Sigmoid colon (tissue), 4 donors: Measurements from ENCODE around the gene GMEB2.

Experiments used
- EP300 ChIP-seq, 4 donors: sonication (generic); formaldehyde crosslinking; IDR thresholded peaks; one replicate each; pipeline ENCODE4 v1.6.1; 2017; ENCODE audit warnings: antibody characterized with exemption in 4 of 4
- POLR2A ChIP-seq, 2 donors: fragments of 450-650 bp; IDR thresholded peaks; one replicate each; pipeline ENCODE4 v1.6.1; 2016; ENCODE audit warnings: antibody characterized with exemption in 2 of 2, mild to moderate bottlenecking in 2 of 2, moderate library complexity in 2 of 2
- TF ChIP-seq, protein P1 (sequence below), 4 experiments: fragments of 450-650 bp in 3 of 4; fragments of 200-600 bp in 1 of 4; IDR thresholded peaks; one replicate each; pipeline ENCODE4 v1.5.1; 2016 to 2019; ENCODE audit warnings: antibody characterized with exemption in 4 of 4, mild to moderate bottlenecking in 3 of 4, moderate library complexity in 2 of 4

DNA sequence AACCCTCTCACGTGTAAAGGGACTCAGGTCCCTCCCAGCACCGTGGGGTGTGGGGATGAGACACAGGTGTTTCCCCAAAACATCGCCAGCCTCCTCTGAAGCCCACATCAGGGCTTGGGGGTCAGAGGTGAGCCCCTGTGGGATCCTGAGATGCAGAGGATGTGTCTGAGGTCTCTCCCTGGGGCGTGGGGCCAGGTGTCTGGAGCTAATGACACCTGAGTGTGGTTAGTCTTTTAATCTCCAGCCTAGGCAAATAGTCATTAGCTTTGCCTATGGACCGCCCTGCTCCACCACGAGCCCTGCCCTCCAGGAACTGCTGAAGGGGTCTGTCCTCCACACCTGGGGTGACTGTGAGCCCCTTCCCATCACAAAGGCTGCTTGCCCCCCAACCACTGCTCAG lies 81.1 kb downstream of the GMEB2 start:
- TF ChIP-seq, protein P1, sequence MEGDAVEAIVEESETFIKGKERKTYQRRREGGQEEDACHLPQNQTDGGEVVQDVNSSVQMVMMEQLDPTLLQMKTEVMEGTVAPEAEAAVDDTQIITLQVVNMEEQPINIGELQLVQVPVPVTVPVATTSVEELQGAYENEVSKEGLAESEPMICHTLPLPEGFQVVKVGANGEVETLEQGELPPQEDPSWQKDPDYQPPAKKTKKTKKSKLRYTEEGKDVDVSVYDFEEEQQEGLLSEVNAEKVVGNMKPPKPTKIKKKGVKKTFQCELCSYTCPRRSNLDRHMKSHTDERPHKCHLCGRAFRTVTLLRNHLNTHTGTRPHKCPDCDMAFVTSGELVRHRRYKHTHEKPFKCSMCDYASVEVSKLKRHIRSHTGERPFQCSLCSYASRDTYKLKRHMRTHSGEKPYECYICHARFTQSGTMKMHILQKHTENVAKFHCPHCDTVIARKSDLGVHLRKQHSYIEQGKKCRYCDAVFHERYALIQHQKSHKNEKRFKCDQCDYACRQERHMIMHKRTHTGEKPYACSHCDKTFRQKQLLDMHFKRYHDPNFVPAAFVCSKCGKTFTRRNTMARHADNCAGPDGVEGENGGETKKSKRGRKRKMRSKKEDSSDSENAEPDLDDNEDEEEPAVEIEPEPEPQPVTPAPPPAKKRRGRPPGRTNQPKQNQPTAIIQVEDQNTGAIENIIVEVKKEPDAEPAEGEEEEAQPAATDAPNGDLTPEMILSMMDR (IDR thresholded peaks at IDR 0.05) = no peak
- TF ChIP-seq POLR2A (IDR thresholded peaks at IDR 0.05) (no peak), EP300 (IDR thresholded peaks at IDR 0.05) (no peak)
